GM18858 (cell line): Measurements from ENCODE around the gene PGAP3.

Experiments
- ATAC-seq: cut with Tn5 transposase; IDR thresholded peaks from one replicate; pipeline ENCODE4 v1.9.1; 2021; ENCODE audit not compliant: unreplicated experiment

The PGAP3 gene

DNA sequence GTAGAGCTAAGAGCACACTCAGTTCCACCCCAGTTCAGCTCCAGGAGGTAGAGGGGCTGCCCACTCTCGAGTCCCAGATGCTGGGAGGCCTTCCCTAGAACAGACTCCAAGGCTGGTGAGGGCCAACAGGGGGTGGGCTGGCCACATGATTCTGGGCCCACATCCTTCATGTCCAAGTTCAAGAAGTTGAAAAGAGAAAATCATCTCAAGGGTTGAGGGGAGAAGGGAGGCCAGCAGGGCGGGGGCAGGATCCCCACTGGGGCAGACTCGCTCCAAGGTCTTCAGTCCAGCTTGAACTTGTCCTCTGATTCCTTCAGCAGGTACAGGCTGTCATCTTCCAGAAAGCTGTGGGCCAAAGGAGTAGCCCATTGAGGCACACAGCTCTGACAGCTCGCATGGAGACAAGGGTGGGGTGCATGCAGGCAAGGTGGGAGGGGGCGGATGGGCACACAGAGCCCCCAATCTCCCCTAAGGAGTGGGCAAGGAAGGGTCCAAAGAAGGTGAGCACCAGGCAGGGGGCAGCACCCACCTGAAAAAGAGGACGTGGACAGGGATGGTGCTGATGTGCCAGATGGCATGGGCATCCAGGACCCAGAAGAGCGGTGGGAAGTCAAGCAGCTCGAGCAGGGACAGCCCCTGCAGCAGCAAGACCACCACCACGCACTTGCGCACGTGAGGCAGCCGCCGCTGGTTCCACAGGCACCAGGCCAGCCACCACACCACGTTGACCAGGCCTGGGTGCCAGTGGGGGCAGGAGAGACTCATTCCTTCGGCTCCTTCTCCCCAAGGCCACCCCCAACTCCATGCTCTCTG lies 15.1 kb downstream of the PGAP3 start:
- no peak for ATAC-seq

DNA sequence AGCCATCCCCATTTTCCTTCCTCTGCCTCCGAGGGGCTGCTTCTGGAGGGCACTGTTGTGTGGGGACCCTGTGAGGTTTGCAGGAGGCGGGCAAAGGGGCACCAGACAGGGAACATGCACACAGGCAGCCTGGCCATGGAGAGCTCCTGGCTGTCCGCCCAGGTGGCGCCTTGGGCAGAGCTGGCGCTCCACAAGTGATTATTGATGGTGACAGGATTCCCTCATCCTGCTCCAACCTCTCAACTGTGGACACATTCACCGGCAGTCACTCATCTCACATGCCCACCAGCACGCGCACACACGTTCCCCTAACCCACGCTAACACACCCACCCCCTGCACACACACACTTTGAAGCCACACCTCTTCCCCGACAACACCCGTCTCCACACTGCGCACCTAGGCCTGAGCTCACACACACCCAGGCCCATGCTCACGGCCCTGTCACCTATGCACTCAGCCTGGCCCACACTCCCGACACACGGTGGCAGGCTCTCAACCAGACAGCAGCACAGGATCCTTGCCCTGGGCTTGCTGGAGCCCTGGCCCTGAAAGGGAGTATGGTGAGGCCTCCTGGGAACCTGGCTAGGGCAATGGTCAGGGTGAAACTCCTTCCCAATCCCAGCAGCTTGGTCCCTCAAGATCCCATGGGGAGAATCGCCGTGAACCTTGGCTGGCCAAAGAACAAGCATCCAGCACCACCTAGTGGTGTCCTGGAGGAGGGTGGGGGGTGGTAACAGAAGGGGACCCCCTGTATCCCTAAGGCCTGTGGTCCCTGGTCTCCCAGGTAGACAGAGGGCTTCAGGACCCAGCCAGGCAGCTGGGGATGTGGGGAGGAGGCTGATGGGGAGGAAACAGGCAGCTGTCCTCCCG lies 16.0 kb downstream of the PGAP3 start:
- ATAC-seq, result no peak

- ATAC-seq, result no peak
Measured at GRCh38 chr17:39670746-39671145, 17.1 kb downstream of the PGAP3 start.

DNA sequence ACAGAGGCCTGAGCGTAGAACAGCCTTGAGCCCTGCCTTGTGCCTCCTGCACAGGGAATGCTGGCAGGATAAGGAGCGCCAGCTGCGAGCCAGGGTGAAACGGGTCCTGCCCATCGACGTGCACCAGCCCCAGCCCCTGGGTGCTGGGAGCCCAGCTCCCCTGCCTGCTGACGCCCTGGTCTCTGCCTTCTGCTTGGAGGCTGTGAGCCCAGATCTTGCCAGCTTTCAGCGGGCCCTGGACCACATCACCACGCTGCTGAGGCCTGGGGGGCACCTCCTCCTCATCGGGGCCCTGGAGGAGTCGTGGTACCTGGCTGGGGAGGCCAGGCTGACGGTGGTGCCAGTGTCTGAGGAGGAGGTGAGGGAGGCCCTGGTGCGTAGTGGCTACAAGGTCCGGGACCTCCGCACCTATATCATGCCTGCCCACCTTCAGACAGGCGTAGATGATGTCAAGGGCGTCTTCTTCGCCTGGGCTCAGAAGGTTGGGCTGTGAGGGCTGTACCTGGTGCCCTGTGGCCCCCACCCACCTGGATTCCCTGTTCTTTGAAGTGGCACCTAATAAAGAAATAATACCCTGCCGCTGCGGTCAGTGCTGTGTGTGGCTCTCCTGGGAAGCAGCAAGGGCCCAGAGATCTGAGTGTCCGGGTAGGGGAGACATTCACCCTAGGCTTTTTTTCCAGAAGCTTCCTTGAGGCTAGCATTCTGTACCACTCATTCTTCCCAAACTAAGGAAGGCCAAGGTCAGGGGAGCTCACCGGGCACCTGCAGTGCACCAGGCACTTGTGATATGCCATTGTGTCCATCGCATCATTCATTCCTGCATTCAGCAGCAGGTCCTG lies 17.7 kb downstream of the PGAP3 start:
- ATAC-seq, result no peak

- ATAC-seq, result no peak
Measured at GRCh38 chr17:39667945-39668924, 19.6 kb downstream of the PGAP3 start, which contains the start of gene PNMT. TSS of gene PNMT (plus strand) at chr17:39668453. CDS start at chr17:39668476, 23 bp downstream.

- ATAC-seq, result no peak
Measured at GRCh38 chr17:39667262-39667944, 20.5 kb downstream of the PGAP3 start.

- ATAC-seq, result no peak
Measured at GRCh38 chr17:39666601-39667261, 21.1 kb downstream of the PGAP3 start.

DNA sequence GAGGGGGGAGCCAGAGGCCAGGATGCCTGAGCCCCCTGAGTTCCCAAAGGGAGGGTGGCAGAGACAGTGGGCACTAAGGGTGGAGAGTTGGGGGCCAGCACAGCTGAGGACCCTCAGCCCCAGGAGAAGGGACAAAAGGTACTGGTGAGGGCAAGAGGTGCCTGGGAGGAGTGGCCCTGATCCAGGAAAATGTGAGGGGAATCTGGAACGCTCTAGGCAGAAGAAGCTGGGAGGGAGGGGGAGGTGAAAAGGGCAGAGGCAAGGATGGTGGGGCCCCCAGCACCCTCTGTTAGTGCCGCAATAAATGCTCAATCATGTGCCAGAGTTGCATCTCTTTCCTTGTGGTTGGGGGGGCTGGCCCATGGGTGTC lies 21.6 kb downstream of the PGAP3 start:
- ATAC-seq, result no peak

DNA sequence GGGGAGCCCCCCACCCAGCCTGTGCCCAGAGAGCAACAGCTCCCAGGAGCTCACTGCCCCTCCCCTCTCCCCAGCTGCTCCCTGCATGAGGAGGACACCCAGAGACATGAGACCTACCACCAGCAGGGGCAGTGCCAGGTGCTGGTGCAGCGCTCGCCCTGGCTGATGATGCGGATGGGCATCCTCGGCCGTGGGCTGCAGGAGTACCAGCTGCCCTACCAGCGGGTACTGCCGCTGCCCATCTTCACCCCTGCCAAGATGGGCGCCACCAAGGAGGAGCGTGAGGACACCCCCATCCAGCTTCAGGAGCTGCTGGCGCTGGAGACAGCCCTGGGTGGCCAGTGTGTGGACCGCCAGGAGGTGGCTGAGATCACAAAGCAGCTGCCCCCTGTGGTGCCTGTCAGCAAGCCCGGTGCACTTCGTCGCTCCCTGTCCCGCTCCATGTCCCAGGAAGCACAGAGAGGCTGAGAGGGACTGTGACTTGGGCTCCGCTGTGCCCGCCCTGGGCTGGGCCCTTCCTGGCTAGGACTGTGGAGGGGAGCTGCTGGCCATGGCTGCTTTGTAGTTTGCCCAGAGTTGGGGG lies 22.1 kb downstream of the PGAP3 start:
- ATAC-seq, result no peak

- ATAC-seq, result no peak
Measured at GRCh38 chr17:39664581-39665561, 23.0 kb downstream of the PGAP3 start, which contains the start of gene TCAP. TSS of gene TCAP (plus strand) at chr17:39665349. CDS start at chr17:39665360, 11 bp downstream.

DNA sequence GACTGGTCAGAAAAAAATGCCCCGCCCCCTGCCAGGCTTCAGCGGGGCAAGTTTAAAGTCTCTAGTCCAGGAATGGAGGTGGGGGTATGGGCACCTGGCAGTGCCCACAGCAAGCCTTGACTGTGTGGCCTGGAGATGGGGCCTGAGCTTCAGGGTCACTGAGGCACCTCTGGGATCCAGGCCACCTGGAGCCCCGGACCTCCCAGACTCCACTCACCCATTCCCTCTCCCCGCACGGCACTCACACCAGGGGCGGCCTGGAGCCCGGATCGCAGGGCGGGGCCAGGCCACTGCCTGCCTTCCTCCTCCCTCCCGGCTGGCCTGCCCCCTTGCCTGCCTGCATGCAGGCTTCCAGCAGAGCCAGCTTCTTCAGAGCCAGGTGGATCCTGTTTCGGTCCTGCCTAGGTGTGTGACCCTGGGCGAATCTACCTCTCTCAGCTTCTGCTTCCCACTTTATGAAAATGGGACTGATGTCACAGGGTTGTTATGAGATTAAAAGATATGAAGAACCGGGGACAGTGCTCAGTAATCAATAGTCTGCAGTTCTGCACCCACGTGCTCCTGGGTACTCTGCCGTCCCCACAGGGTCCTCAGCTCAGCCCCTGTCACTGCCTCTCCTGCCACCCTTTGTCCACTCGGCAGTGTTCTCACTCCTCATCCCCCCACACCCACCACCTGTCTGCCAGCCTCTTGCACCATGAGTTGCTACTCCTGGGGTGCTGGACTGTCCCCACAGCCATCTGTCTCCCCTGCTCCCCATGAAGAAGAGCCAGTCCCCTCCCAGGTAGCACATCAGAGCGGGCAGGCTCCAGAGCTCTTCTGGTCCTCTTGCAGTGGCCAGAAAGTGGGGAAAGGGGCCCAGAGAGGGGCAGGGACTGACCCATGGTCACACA lies 23.9 kb downstream of the PGAP3 start:
- no peak for ATAC-seq

DNA sequence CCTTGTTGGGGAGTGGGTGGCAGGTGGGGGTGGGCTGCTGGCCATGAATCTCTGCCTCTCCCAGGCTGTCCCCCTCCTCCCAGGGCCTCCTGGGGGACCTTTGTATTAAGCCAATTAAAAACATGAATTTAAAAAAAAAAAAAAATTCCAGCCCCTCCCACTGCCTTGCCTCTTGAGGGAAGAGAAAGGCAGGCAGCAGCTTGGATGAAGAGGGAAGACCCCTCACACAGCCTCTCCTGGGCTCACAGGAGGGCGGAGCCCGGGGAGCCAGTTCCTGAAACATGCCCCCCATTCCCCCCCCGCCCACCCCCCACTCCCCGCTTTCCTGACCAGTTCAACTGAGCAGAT lies 24.5 kb downstream of the PGAP3 start:
- ATAC-seq, result no peak

DNA sequence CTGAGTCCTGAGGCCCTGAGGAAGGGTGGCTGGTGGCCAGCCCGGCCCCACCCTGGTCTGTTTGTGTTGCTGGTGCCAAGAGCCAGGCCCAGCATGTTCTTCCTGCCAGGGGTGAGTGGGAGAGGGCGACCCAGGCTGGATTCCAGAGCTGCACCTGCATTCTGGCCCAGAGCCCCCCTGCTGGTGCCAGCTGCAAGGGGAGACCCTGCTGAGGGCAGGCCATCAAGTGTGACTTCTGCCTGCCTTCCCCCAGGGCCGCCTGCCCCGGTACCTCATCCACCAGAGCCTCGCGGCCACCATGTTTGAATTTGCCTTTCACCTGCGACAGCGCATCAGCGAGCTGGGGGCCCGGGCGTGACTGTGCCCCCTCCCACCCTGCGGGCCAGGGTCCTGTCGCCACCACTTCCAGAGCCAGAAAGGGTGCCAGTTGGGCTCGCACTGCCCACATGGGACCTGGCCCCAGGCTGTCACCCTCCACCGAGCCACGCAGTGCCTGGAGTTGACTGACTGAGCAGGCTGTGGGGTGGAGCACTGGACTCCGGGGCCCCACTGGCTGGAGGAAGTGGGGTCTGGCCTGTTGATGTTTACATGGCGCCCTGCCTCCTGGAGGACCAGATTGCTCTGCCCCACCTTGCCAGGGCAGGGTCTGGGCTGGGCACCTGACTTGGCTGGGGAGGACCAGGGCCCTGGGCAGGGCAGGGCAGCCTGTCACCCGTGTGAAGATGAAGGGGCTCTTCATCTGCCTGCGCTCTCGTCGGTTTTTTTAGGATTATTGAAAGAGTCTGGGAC lies 25.1 kb downstream of the PGAP3 start:
- no peak for ATAC-seq

GRCh38 chr17:39661744-39662541 lies 25.9 kb downstream of the PGAP3 start:
- ATAC-seq, result no peak
